ENCODE measurements around the gene USP3. TPM values are rescaled to one million over a fixed set of nuclear protein-coding genes. Genes with fewer than 3 reads are reported as not detected.
"Not testable (repeated sequence)": the region's sequence is repeated elsewhere in the genome, so short reads cannot be mapped to it uniquely, and the experiment has no call there.

Gene USP3
- total RNA-seq, 4 donors from 2014 or later: 27.3 to 52.8 (median 32.2) TPM

DNA sequence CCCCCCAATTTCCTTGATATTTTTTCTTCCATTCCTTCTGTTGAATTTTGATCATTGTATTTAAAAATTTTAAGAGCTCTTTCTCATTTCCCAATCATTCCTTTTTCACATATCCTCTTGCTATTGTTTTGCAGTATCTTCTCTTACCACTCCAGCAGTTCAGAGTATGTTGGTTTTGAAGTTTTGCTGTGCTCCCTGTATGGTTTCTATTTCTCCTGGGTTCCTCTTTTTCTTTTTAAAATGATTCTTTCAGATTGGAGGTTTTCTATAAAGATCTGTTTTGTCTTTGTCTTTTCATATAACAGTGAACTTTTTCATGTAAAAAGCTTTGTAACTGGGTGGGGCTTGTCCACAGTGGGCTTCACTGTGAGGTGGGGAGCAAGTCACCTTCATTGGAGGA is 12.8 kb downstream of the USP3 start:
- Histone ChIP-seq H3K27me3 (no peaks in the 10 kb centered on the region), H3K9me3 (no peaks in the 10 kb centered on the region), H3K36me3 (no peaks in the 10 kb centered on the region), H3K4me3 (no peak overlapping the region), H3K4me1 (peaks cover 20 to 92% (median 42%) of the 10 kb centered on the region in 3 donors), H3K27ac (no peak overlapping the region)
- TF ChIP-seq, protein P1, sequence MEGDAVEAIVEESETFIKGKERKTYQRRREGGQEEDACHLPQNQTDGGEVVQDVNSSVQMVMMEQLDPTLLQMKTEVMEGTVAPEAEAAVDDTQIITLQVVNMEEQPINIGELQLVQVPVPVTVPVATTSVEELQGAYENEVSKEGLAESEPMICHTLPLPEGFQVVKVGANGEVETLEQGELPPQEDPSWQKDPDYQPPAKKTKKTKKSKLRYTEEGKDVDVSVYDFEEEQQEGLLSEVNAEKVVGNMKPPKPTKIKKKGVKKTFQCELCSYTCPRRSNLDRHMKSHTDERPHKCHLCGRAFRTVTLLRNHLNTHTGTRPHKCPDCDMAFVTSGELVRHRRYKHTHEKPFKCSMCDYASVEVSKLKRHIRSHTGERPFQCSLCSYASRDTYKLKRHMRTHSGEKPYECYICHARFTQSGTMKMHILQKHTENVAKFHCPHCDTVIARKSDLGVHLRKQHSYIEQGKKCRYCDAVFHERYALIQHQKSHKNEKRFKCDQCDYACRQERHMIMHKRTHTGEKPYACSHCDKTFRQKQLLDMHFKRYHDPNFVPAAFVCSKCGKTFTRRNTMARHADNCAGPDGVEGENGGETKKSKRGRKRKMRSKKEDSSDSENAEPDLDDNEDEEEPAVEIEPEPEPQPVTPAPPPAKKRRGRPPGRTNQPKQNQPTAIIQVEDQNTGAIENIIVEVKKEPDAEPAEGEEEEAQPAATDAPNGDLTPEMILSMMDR (IDR thresholded peaks at IDR 0.05): no peak
- TF ChIP-seq POLR2A (IDR thresholded peaks at IDR 0.05): no peak
- no peak for DNase-seq
- intact Hi-C loops (cut with DNase I): no loop called here

DNA sequence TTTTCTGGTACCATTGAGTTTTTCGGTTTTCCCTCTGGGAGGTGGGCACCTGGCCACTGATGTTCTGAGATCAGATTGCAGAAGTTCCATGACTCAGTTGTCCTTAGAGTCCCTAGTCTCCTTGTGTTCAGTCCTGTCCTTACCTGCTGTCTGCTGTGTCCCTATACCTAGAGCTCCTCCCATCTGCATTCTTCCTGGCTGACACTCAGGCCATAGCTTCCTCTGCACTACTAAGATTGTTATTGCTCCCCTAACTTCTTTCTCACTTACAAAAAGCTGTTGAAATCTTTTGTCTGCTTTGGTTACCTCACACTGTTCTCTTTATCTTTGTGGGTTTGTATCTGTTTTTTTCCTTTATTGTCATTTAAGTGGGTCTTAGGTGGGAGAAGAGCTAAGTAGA is 13.2 kb downstream of the USP3 start:
- H3K4me1 ChIP-seq: peaks cover 22 to 95% (median 43%) of the 10 kb centered on the region in 3 donors
- no peaks in the 10 kb centered on the region for H3K36me3 ChIP-seq
- TF ChIP-seq, protein P1 (IDR thresholded peaks at IDR 0.05): no peak
- TF ChIP-seq POLR2A (IDR thresholded peaks at IDR 0.05): no peak
- 57 to 73% methylated on average over 1 of the region's 1 CpG for WGBS, 2 donors
- intact Hi-C loops (cut with DNase I): no loop called here
- no peak overlapping the region for H3K4me3 ChIP-seq
- no peaks in the 10 kb centered on the region for H3K9me3 ChIP-seq
- no peaks in the 10 kb centered on the region for H3K27me3 ChIP-seq
- H3K27ac ChIP-seq: no peak overlapping the region
- no peak for DNase-seq

DNA sequence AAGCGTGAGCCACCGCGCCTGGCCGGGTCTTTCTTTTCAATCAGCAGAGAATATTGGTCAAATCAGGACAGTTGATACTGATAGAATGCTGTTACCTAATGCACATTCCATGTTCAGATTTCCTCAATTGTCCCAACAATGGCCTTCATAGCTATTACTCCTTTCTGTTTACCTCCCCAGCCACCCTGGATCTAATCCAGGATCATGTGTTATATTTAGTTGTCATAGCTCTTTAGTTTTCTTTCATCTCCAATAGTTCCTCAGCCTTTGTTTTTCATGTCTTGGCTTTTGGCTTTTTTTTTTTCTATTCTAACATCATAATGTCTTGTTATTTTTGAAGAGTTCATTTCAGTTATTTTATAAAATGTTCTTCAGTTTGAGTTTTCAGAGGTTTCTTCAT is 14.6 kb downstream of the USP3 start:
- no peak for DNase-seq
- H3K27ac ChIP-seq: no peak overlapping the region
- H3K36me3 ChIP-seq: no peaks in the 10 kb centered on the region
- H3K4me3 ChIP-seq: no peak overlapping the region
- WGBS, 2 donors: 90 to 97% methylated on average over 4 of the region's 4 CpGs
- H3K9me3 ChIP-seq: no peaks in the 10 kb centered on the region
- TF ChIP-seq POLR2A (IDR thresholded peaks at IDR 0.05): no peak
- TF ChIP-seq, protein P1 (IDR thresholded peaks at IDR 0.05): no peak
- H3K27me3 ChIP-seq: no peaks in the 10 kb centered on the region
- intact Hi-C loops (cut with DNase I): no loop called here
- peaks cover 23 to 95% (median 55%) of the 10 kb centered on the region in 3 donors for H3K4me1 ChIP-seq

DNA sequence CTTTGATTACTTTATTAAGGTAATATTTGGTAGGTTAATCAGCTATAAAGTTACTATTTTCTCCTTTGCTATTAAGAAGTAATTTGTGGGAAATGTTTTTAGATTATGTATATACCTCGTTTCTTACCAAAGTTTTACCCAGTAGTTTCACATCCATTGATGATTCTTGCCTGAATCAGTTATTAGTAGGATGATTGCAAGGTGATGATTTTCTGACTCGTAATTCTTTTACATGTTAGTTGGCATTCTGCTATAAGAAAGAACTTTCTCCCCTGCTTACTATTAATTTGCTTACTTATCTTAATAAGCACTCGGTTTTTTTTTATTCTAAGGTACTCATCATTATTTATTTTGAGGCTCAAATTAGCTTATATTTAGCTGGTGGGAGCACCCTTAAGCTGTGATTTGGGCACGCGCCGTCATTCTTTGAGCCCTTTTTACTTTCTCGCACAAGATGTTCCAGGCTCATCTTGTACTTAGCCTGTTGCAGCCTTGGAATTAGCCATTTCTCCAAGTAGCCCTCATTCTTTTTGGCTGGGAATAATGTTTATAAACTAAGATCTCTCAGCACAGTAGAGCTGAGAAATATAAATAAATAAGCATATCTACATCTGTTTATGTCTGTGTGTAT is 15.3 kb downstream of the USP3 start:
- DNase-seq: no peak
- Histone ChIP-seq H3K4me1 (peaks cover 18 to 95% (median 53%) of the 10 kb centered on the region in 3 donors), H3K27ac (no peak overlapping the region), H3K36me3 (no peaks in the 10 kb centered on the region), H3K27me3 (no peaks in the 10 kb centered on the region), H3K4me3 (no peak overlapping the region), H3K9me3 (no peaks in the 10 kb centered on the region)
- TF ChIP-seq POLR2A (IDR thresholded peaks at IDR 0.05): no peak
- TF ChIP-seq, protein P1 (IDR thresholded peaks at IDR 0.05): no peak
- intact Hi-C loops (cut with DNase I): no loop called here
- 61 to 62% methylated on average over 7 of the region's 7 CpGs for WGBS, 2 donors

DNA sequence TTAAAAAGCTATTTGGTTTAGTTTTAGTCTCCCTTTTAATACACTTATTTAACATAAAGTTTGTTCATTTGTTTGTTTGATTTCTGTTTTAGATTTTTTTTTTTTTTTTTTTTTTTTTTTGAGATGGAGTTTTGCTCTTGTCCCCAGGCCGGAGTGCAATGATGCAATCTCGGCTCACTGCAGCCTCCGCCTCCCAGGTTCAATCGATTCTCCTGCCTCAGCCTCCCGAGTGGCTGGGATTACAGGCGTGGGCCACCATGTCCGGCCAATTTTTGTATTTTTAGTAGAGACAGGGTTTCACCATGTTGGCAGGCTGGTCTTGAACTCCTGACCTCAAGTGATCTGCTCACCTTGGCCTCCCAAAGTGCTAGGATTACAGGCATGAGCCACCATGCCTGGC is 16.1 kb downstream of the USP3 start:
- DNase-seq; H3K4me3 ChIP-seq; H3K27me3 ChIP-seq; H3K27ac ChIP-seq; H3K9me3 ChIP-seq; H3K36me3 ChIP-seq; intact Hi-C loops (cut with DNase I): not testable (repeated sequence)
- H3K4me1 ChIP-seq: peaks cover 10 to 95% (median 45%) of the 10 kb centered on the region in 3 donors
- WGBS, 2 donors: 94 to 99% methylated on average over 7 of the region's 7 CpGs

DNA sequence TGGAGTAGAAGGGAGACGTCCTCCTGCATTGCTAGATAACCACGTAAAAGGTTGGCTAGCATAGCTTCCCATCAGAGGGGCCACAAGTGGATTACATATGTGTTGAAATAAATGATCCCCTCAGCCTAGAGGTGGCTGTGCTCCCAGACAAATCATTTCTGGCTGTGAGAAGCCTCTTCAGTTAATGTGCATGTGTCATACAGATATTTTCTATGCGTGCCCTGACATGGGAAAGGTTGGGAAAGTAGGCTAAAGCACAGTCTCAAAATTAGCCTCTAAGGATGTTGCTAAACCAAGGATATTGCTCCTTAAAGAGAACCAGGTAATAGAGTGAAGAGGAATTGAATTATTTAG is 17.8 kb downstream of the USP3 start:
- intact Hi-C loops (cut with DNase I): no loop called here
- Histone ChIP-seq H3K27ac (peak overlapping the region in 3 of 4 donors; percentile 6 to 54 (median 46)), H3K4me3 (no peak overlapping the region), H3K27me3 (no peaks in the 10 kb centered on the region), H3K36me3 (no peaks in the 10 kb centered on the region), H3K9me3 (no peaks in the 10 kb centered on the region), H3K4me1 (peaks cover 10 to 78% (median 38%) of the 10 kb centered on the region in 3 donors)
- no peak for TF ChIP-seq POLR2A (IDR thresholded peaks at IDR 0.05)
- TF ChIP-seq, protein P1 (IDR thresholded peaks at IDR 0.05): no peak
- 15 to 68% methylated on average over 3 of the region's 3 CpGs for WGBS, 2 donors
- DNase-seq: no peak

Data from esophagus squamous epithelium (tissue), 5 donors.